Neuronal stem cell (in vitro differentiated cells): ENCODE data around the gene UGT1A9.

Experiments
- DNase-seq: peaks from one replicate; pipeline ENCODE4 v3.0.0-alpha.2; 2013; ENCODE audit warnings: low spot score
- H2AFZ ChIP-seq: one replicate; pipeline ENCODE4 v1.6.1; 2013; ENCODE audit warnings: mild to moderate bottlenecking, low read length, inconsistent platforms
- H2AK5ac ChIP-seq: 2 replicates; pipeline ENCODE4 v1.6.1; 2013; ENCODE audit warnings: low read depth, mild to moderate bottlenecking, inconsistent platforms, low read length, moderate library complexity, mixed read lengths
- H2BK120ac ChIP-seq: 2 replicates; pipeline ENCODE4 v1.6.1; 2013; ENCODE audit warnings: low read depth, mild to moderate bottlenecking, inconsistent platforms, low read length, moderate library complexity, mixed read lengths
- H2BK12ac ChIP-seq: one replicate; pipeline ENCODE4 v1.6.1; 2013; ENCODE audit warnings: low read length, inconsistent platforms
- H2BK15ac ChIP-seq: 2 replicates; pipeline ENCODE4 v1.6.1; 2013; ENCODE audit warnings: mild to moderate bottlenecking, low read length, inconsistent platforms, mixed read lengths
- H2BK5ac ChIP-seq: one replicate; pipeline ENCODE4 v1.6.1; 2013; ENCODE audit warnings: inconsistent platforms, mild to moderate bottlenecking, low read length, moderate library complexity
- H3K14ac ChIP-seq: one replicate; pipeline ENCODE4 v1.6.1; 2013; ENCODE audit warnings: low read length, inconsistent platforms
- H3K18ac ChIP-seq: 2 replicates; pipeline ENCODE4 v1.6.1; 2013; ENCODE audit warnings: low read length, inconsistent platforms
- H3K23ac ChIP-seq: 2 replicates; pipeline ENCODE4 v1.6.1; 2013; ENCODE audit warnings: low read depth, mild to moderate bottlenecking, mixed read lengths, low read length, inconsistent platforms; ENCODE audit not compliant: poor library complexity
- H3K27ac ChIP-seq: replicated peaks from 3 replicates; pipeline ENCODE4 v1.5.1; 2013; ENCODE audit warnings: low read length, inconsistent platforms
- H3K27me3 ChIP-seq, 3 experiments: 2 replicates each; pipeline ENCODE4 v1.6.1; 2013; ENCODE audit warnings: low read length in 3 of 3, mild to moderate bottlenecking in 2 of 3, inconsistent platforms in 1 of 3, low read depth in 1 of 3, mixed read lengths in 1 of 3, moderate library complexity in 1 of 3; ENCODE audit not compliant: control insufficient read depth in 3 of 3, insufficient read depth in 3 of 3
- H3K36me3 ChIP-seq, 2 donors: replicated peaks in 1 of 2; 2 replicates each; pipeline ENCODE4 v1.6.1; 2013; ENCODE audit warnings: low read length in 2 of 2; ENCODE audit not compliant: control insufficient read depth in 2 of 2, insufficient read depth in 2 of 2
- H3K4ac ChIP-seq: 2 replicates; pipeline ENCODE4 v1.6.1; 2013; ENCODE audit warnings: inconsistent platforms, mild to moderate bottlenecking, low read length, moderate library complexity
- H3K4me1 ChIP-seq, 2 donors: 1 replicate in 1 of 2; 2 replicates in 1 of 2; pipeline ENCODE4 v1.6.1; 2013; ENCODE audit warnings: low read length in 2 of 2, low read depth in 1 of 2; ENCODE audit not compliant: control insufficient read depth in 2 of 2, insufficient read depth in 1 of 2
- H3K4me2 ChIP-seq: one replicate; pipeline ENCODE4 v1.6.1; 2013; ENCODE audit warnings: mild to moderate bottlenecking, low read length, inconsistent platforms; ENCODE audit not compliant: insufficient read depth, poor library complexity, severe bottlenecking
- H3K4me3 ChIP-seq, 2 donors: 2 replicates each; pipeline ENCODE4 v1.5.1; 2013; ENCODE audit warnings: low read length in 2 of 2, mild to moderate bottlenecking in 2 of 2, inconsistent platforms in 1 of 2, moderate library complexity in 1 of 2
- H3K79me1 ChIP-seq: one replicate; pipeline ENCODE4 v1.6.1; 2013; ENCODE audit warnings: low read depth, mild to moderate bottlenecking, inconsistent platforms, low read length, moderate library complexity
- H3K9ac ChIP-seq: one replicate; pipeline ENCODE4 v1.6.1; 2013; ENCODE audit warnings: mild to moderate bottlenecking, low read depth, low read length, inconsistent platforms; ENCODE audit not compliant: poor library complexity
- H3K9me3 ChIP-seq, 2 donors: replicated peaks in 1 of 2; 2 replicates each; pipeline versions ENCODE3 to v1.6.1; 2013; ENCODE audit warnings: low read length in 2 of 2, mild to moderate bottlenecking in 2 of 2, inconsistent platforms in 1 of 2, low read depth in 1 of 2, mixed read lengths in 1 of 2, moderate library complexity in 1 of 2; ENCODE audit not compliant: control insufficient read depth in 2 of 2, insufficient read depth in 1 of 2
- H4K8ac ChIP-seq: one replicate; pipeline ENCODE4 v1.6.1; 2013; ENCODE audit warnings: low read depth, mild to moderate bottlenecking, inconsistent platforms, low read length, moderate library complexity
- H4K91ac ChIP-seq: one replicate; pipeline ENCODE4 v1.6.1; 2013; ENCODE audit warnings: low read length, low read depth, mild to moderate bottlenecking, inconsistent platforms; ENCODE audit not compliant: poor library complexity
- WGBS, 2 donors: extraction: QIAGEN DNeasy Blood & Tissue Kit; methylation state at CpG; one replicate each; pipeline ENCODE4 v1.1.7; 2013; ENCODE audit warnings: missing lambda C conversion rate in 2 of 2, mixed read lengths in 1 of 2; ENCODE audit not compliant: insufficient read length in 2 of 2, insufficient replicate concordance in 1 of 2; ENCODE audit errors: extremely low coverage in 2 of 2; 5-methylcytosine and 5-hydroxymethylcytosine counted together

UGT1A9 gene

DNA sequence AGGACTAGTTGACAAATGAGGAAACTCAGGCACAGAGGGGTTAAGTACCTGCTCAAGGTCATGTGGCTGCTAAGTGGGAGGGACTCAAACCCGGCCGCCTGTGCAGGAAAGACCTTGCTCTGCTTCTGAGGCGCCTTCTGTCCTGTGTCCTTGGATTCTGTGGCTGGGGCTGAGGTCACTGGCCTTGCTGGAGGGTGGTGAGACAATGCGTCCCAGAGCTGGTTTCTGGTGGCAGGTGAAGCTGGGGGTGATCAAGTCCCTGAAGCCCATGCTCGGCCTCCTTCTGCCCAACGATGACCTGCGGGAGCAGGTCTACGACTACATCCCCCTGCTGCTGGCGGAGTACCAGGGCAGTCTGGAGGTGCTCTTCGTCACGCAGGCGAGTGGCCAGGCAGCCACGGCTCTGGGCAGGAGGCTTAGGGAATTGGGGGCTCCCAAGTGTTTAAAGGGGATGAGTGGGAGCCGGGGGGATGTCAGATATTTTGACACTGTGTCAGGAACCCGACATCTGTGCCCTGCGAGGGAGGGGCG lies 122.5 kb downstream of the UGT1A9 start:
- H3K14ac ChIP-seq, result no peak overlapping the region

GRCh38 chr2:233795735-233796171 lies 124.1 kb downstream of the UGT1A9 start:
- H3K79me1 ChIP-seq, result no peaks in the 10 kb centered on the region
- H2AK5ac ChIP-seq, result no peak overlapping the region
- H3K9ac ChIP-seq, result no peak overlapping the region
- no peak overlapping the region for H2BK15ac ChIP-seq
- H3K14ac ChIP-seq, result peak overlapping the region; percentile 2
- H3K27me3 ChIP-seq, result peaks cover 0 to 3% (median 0%) of the 10 kb centered on the region in 3 experiments
- H4K91ac ChIP-seq, result no peak overlapping the region
- no peaks in the 10 kb centered on the region for H3K36me3 ChIP-seq
- WGBS, 2 donors, result no CpG with 5 or more reads among the region's 13 CpGs
- no peak overlapping the region for H3K4me2 ChIP-seq
- peak overlapping the region; percentile 22 for H3K23ac ChIP-seq
- H4K8ac ChIP-seq, result no peak overlapping the region
- DNase-seq, result no peak
- H2BK12ac ChIP-seq, result no peak overlapping the region
- no peak overlapping the region for H3K27ac ChIP-seq
- H3K9me3 ChIP-seq, result no peaks in the 10 kb centered on the region
- H3K4me1 ChIP-seq, result peaks cover 0 to 2% of the 10 kb centered on the region in 2 donors
- H2BK120ac ChIP-seq, result no peak overlapping the region
- H2AFZ ChIP-seq, result no peak overlapping the region
- no peak overlapping the region for H3K4ac ChIP-seq
- no peak overlapping the region for H3K4me3 ChIP-seq
- peak overlapping the region; percentile 20 for H3K18ac ChIP-seq
- H2BK5ac ChIP-seq, result no peak overlapping the region

More for the DNA sequence above, 122.5 kb downstream of the UGT1A9 start:
- no peak overlapping the region for H3K23ac ChIP-seq
- H3K36me3 ChIP-seq, result no peaks in the 10 kb centered on the region
- H3K79me1 ChIP-seq, result no peaks in the 10 kb centered on the region
- H2BK120ac ChIP-seq, result no peak overlapping the region
- H3K18ac ChIP-seq, result no peak overlapping the region
- no peak overlapping the region for H2AFZ ChIP-seq
- no peak overlapping the region for H2BK5ac ChIP-seq
- WGBS, 2 donors, result no CpG with 5 or more reads among the region's 17 CpGs
- H2BK12ac ChIP-seq, result peak overlapping the region; percentile 66
- peak overlapping the region; percentile 20 for H3K4ac ChIP-seq
- no peak overlapping the region for H3K9ac ChIP-seq
- no peak overlapping the region for H3K4me3 ChIP-seq
- no peak overlapping the region for H3K4me2 ChIP-seq
- H3K27ac ChIP-seq, result no peak overlapping the region
- H3K27me3 ChIP-seq, result peaks cover 0 to 3% (median 0%) of the 10 kb centered on the region in 3 experiments
- peak overlapping the region; percentile 65 for H2BK15ac ChIP-seq
- H4K91ac ChIP-seq, result no peak overlapping the region
- H4K8ac ChIP-seq, result no peak overlapping the region
- H3K9me3 ChIP-seq, result no peaks in the 10 kb centered on the region
- H2AK5ac ChIP-seq, result no peak overlapping the region
- H3K4me1 ChIP-seq, result peaks cover 0 to 2% of the 10 kb centered on the region in 2 donors
- DNase-seq, result no peak

- Histone ChIP-seq H2AK5ac (no peak overlapping the region), H2BK5ac (no peak overlapping the region), H3K4me2 (no peak overlapping the region), H3K79me1 (no peaks in the 10 kb centered on the region), H2BK12ac (no peak overlapping the region), H4K8ac (no peak overlapping the region), H3K27me3 (peaks cover 0 to 3% (median 0%) of the 10 kb centered on the region in 3 experiments), H2AFZ (no peak overlapping the region), H3K4me3 (no peak overlapping the region), H3K36me3 (no peaks in the 10 kb centered on the region), H4K91ac (no peak overlapping the region), H2BK15ac (no peak overlapping the region), H3K4me1 (peaks cover 0 to 2% of the 10 kb centered on the region in 2 donors), H3K9ac (no peak overlapping the region), H3K27ac (no peak overlapping the region), H3K23ac (no peak overlapping the region), H2BK120ac (no peak overlapping the region), H3K4ac (no peak overlapping the region), H3K18ac (no peak overlapping the region), H3K9me3 (no peaks in the 10 kb centered on the region), H3K14ac (no peak overlapping the region)
- DNase-seq, result no peak
- no CpG with 5 or more reads among the region's 9 CpGs for WGBS, 2 donors
Measured at GRCh38 chr2:233796254-233796653, 124.6 kb downstream of the UGT1A9 start.

DNA sequence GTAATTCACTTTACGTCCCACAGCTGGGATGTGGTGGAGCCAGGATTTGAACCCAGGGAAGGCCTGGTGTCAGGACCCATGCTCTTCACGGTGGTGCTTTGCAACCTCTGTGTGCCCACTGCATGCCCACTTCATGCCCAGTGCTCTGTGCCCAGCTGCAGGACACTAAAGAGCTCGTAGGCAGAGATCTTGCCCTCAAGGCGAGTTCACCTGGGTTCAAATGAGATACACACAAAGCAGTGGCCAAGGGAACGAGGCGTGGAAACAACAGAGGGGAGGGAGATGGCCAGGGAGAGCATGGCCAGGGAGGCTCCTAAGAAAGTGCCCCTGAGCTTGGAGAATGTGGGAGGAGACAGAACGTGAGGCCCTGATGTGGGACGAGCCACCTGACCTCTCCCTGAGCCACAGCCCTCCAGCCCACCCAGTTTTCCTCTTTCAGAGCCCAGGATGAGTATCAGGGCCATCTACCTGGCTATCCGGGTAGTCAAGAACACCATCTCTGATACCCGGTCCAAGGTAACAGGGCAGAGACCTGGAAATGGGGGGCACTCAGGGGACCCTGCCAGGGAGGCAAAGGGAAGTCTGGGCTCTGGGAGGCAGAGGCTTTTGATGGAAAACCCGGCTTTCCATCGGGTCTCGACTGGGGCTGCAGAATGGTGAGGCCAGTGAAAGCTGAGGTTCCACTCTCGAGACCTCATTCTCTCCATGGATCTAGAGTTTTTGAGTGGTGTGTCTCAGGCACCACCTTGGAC lies 126.8 kb downstream of the UGT1A9 start:
- H3K79me1 ChIP-seq, result no peaks in the 10 kb centered on the region
- H3K9me3 ChIP-seq, result no peaks in the 10 kb centered on the region
- no CpG with 5 or more reads among the region's 14 CpGs for WGBS, 2 donors
- H4K91ac ChIP-seq, result no peak overlapping the region
- H4K8ac ChIP-seq, result no peak overlapping the region
- no peak overlapping the region for H3K23ac ChIP-seq
- H3K27ac ChIP-seq, result no peak overlapping the region
- H2BK12ac ChIP-seq, result no peak overlapping the region
- H3K18ac ChIP-seq, result no peak overlapping the region
- no peak overlapping the region for H3K4ac ChIP-seq
- H3K9ac ChIP-seq, result no peak overlapping the region
- no peak overlapping the region for H3K4me3 ChIP-seq
- H3K14ac ChIP-seq, result no peak overlapping the region
- H2AFZ ChIP-seq, result no peak overlapping the region
- H3K27me3 ChIP-seq, result peaks cover 0 to 7% (median 0%) of the 10 kb centered on the region in 3 experiments
- H2BK120ac ChIP-seq, result no peak overlapping the region
- DNase-seq, result no peak
- H3K36me3 ChIP-seq, result no peaks in the 10 kb centered on the region
- H2BK15ac ChIP-seq, result no peak overlapping the region
- no peak overlapping the region for H2AK5ac ChIP-seq
- peaks cover 0 to 2% of the 10 kb centered on the region in 2 donors for H3K4me1 ChIP-seq
- H2BK5ac ChIP-seq, result no peak overlapping the region
- H3K4me2 ChIP-seq, result no peak overlapping the region
